ENCODE data around the gene GPR22. TPM values are rescaled to one million over a fixed set of nuclear protein-coding genes. Genes with fewer than 3 reads are reported as not detected.

GPR22 gene
- total RNA-seq, 1 experiment from 2014 or later = not detected

DNA sequence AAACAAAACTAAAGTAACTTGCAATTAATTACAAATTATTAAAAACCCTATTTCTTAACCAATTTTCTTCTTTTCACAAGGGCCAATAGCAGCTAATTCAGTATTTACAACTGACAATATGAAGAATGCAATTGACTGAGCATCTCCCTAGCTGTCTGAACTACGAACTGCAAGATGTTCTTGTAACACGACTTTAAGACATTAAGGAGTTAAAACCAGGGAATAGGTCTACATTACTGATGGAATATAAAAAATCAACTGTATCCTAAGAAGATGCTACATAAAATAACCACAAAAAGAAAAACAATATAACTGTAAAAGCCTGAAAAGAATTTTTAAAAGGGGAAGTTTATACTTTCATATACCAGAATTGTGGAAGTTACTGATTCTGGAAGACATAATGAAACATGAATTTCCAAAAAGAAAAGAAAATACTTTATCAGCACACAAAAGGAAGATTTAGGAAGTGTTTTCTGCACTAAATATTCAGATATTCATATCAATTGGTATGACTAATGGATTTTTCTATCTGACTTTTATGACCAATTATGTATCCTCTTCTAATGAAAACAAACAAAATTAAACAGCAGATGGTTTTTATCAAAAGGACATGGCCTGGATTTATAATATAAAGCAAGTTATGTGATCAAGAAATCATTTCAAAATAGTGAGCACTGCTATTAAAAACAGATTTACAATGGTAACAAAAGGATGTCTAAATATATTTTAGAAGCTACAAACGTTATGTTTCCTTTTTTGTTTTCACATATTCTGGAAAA lies 1.6 kb downstream of the GPR22 start:
- no peak overlapping the region for H3K4ac ChIP-seq (ENCODE audit: low read depth, low read length)
- no peak overlapping the region for H3K18ac ChIP-seq (ENCODE audit: insufficient read length, low read depth, low read length)
- no peaks in the 10 kb centered on the region for H3K79me1 ChIP-seq (ENCODE audit: insufficient read depth, low read depth, low read length, poor library complexity, severe bottlenecking)
- no peak overlapping the region for H4K5ac ChIP-seq (ENCODE audit: insufficient read length, low read depth, low read length)
- no peak overlapping the region for H2BK12ac ChIP-seq (ENCODE audit: insufficient read length, low read depth, low read length)
- no peak overlapping the region for H2BK5ac ChIP-seq (ENCODE audit: insufficient read length, low read length)
- no peak for TF ChIP-seq CTCF (conservative IDR thresholded peaks at IDR 0.05)
- H3K27ac Mint-ChIP-seq = no peak overlapping the region
- H3K4me1 Mint-ChIP-seq = peaks cover 9 to 12% of the 10 kb centered on the region in 2 experiments
- no peak overlapping the region for H3K23ac ChIP-seq (ENCODE audit: insufficient read length, low read depth, low read length)
- no CpG with 5 or more reads among the region's 3 CpGs for WGBS (ENCODE audit: extremely low coverage, insufficient read length, low lambda C conversion rate)
- H4K8ac ChIP-seq (replicated peaks; ENCODE audit: insufficient read length, low read depth, low read length) = no peak overlapping the region
- no peaks in the 10 kb centered on the region for H3K27me3 ChIP-seq (ENCODE audit: insufficient read depth, low read length)
- no peak overlapping the region for H3K56ac ChIP-seq (ENCODE audit: insufficient read length, low read depth, low read length)
- H3K4me1 ChIP-seq (ENCODE audit: insufficient read depth, low read length) = no peaks in the 10 kb centered on the region
- H3K36me3 Mint-ChIP-seq (ENCODE audit: insufficient read depth in 1 of 3, low read depth in 3 of 3) = no peaks in the 10 kb centered on the region
- no peaks in the 10 kb centered on the region for H3K27me3 Mint-ChIP-seq (ENCODE audit: low read depth)
- no peak overlapping the region for H3K14ac ChIP-seq (ENCODE audit: insufficient read depth, low read length)
- H4K91ac ChIP-seq (ENCODE audit: insufficient read length, low read depth, low read length) = no peak overlapping the region
- no peaks in the 10 kb centered on the region for H3K9me3 ChIP-seq (ENCODE audit: control insufficient read depth, low read depth, low read length)
- no peaks in the 10 kb centered on the region for H3K79me2 ChIP-seq (ENCODE audit: insufficient read depth, low read length)
- no peaks in the 10 kb centered on the region for H3K23me2 ChIP-seq (ENCODE audit: insufficient read length, low read depth, low read length, poor library complexity, severe bottlenecking)
- no peak overlapping the region for H3T11ph ChIP-seq (ENCODE audit: low read length)
- H3K4me3 Mint-ChIP-seq = no peak overlapping the region
- H3K9me3 Mint-ChIP-seq = no peaks in the 10 kb centered on the region
- H4K20me1 ChIP-seq (ENCODE audit: control insufficient read depth, insufficient read depth, insufficient read length) = no peaks in the 10 kb centered on the region
- no peak overlapping the region for H3K27ac ChIP-seq (ENCODE audit: insufficient read length, low read depth, low read length)
- H2BK120ac ChIP-seq (ENCODE audit: low read depth, low read length, poor library complexity, severe bottlenecking) = no peak overlapping the region
- H2BK20ac ChIP-seq (ENCODE audit: low read depth, low read length, poor library complexity, severe bottlenecking) = no peak overlapping the region
- H2AFZ ChIP-seq (ENCODE audit: low read length) = no peak overlapping the region
- no peak overlapping the region for H3K4me2 ChIP-seq (ENCODE audit: insufficient read depth, insufficient read length, low read length)
- no peak overlapping the region for H2AK5ac ChIP-seq (ENCODE audit: insufficient read length, low read length)
- H2BK15ac ChIP-seq (ENCODE audit: low read depth, low read length) = no peak overlapping the region
- no peak overlapping the region for H3K9ac ChIP-seq (ENCODE audit: extremely low read depth, insufficient read length, low read length)
- no peak for DNase-seq

All from H9 (cell line).